Keratinocyte (primary cell): ENCODE measurements around the gene ASTN2. TPM values are rescaled to one million over a fixed set of nuclear protein-coding genes. Genes with fewer than 3 reads are reported as not detected.

ENCODE experiments used
- DNase-seq: peaks from one replicate; pipeline ENCODE4 v3.0.0-alpha.2; 2011; ENCODE audit warnings: low read depth, missing footprints, low spot score
- FAIRE-seq: peaks from 2 replicates; lab custom pipeline; 2011; peaks lifted over from hg19 to GRCh38; lab: Jason Lieb, UNC
- H2AFZ ChIP-seq: 2 replicates; pipeline ENCODE4 v1.6.0; 2012; ENCODE audit warnings: low read length, control low read depth, inconsistent platforms; ENCODE audit not compliant: control insufficient read depth
- H3K27ac ChIP-seq: 2 replicates; pipeline ENCODE4 v1.5.1; 2011; ENCODE audit warnings: low read length; ENCODE audit not compliant: control insufficient read depth, insufficient read depth
- H3K27me3 ChIP-seq: 3 replicates; pipeline ENCODE4 v1.6.0; 2011; ENCODE audit warnings: low read length; ENCODE audit not compliant: control insufficient read depth, insufficient read depth; ENCODE audit errors: extremely low read depth
- H3K36me3 ChIP-seq, 2 experiments: 2 replicates in 1 of 2; 3 replicates in 1 of 2; pipeline ENCODE4 v1.5.1; 2011; ENCODE audit warnings: low read length in 2 of 2, mild to moderate bottlenecking in 1 of 2; ENCODE audit not compliant: control insufficient read depth in 2 of 2, insufficient read depth in 2 of 2; ENCODE audit errors: extremely low read depth in 1 of 2
- H3K4me1 ChIP-seq: 3 replicates; pipeline ENCODE4 v1.5.1; 2011; ENCODE audit warnings: low read length; ENCODE audit not compliant: control insufficient read depth, insufficient read depth; ENCODE audit errors: extremely low read depth
- H3K4me2 ChIP-seq: 3 replicates; pipeline ENCODE4 v1.6.0; 2011; ENCODE audit warnings: low read depth, low read length; ENCODE audit not compliant: control insufficient read depth, insufficient read depth; ENCODE audit errors: extremely low read depth
- H3K4me3 ChIP-seq, 3 experiments: fragments of 200-600 bp in 1 of 3; sonication (generic) in 1 of 3; 2 replicates in 2 of 3; 3 replicates in 1 of 3; pipeline ENCODE4 v1.5.1; 2011 to 2016; ENCODE audit warnings: low read length in 3 of 3, mild to moderate bottlenecking in 3 of 3, control low read depth in 2 of 3, inconsistent platforms in 1 of 3, low read depth in 1 of 3, mixed read lengths in 1 of 3, mixed run types in 1 of 3, moderate library complexity in 1 of 3; ENCODE audit not compliant: control insufficient read depth in 2 of 3, insufficient read depth in 2 of 3; ENCODE audit errors: extremely low read depth in 1 of 3
- H3K79me2 ChIP-seq: 2 replicates; pipeline ENCODE4 v1.6.0; 2012; ENCODE audit warnings: low read length; ENCODE audit not compliant: control insufficient read depth, insufficient read depth
- H3K9ac ChIP-seq: 3 replicates; pipeline ENCODE4 v1.6.0; 2011; ENCODE audit warnings: low read length; ENCODE audit not compliant: control insufficient read depth, insufficient read depth; ENCODE audit errors: extremely low read depth
- H3K9me1 ChIP-seq: 3 replicates; pipeline ENCODE4 v1.6.0; 2011; ENCODE audit warnings: low read length; ENCODE audit not compliant: control insufficient read depth, insufficient read depth; ENCODE audit errors: extremely low read depth
- H3K9me3 ChIP-seq: 2 replicates; pipeline ENCODE4 v1.5.1; 2012; ENCODE audit warnings: low read depth, low read length; ENCODE audit not compliant: control insufficient read depth
- H4K20me1 ChIP-seq: 3 replicates; pipeline ENCODE4 v1.6.0; 2011; ENCODE audit warnings: low read length; ENCODE audit not compliant: control insufficient read depth, insufficient read depth; ENCODE audit errors: extremely low read depth
- CTCF ChIP-seq, 3 experiments: IDR thresholded peaks in 1 of 3; conservative IDR thresholded peaks in 1 of 3; optimal IDR thresholded peaks in 1 of 3; 2 replicates in 2 of 3; 3 replicates in 1 of 3; pipeline versions ENCODE3 to v1.5.1; 2011; ENCODE audit warnings: low read length in 3 of 3, mild to moderate bottlenecking in 3 of 3, moderate library complexity in 2 of 3, control low read depth in 1 of 3, inconsistent platforms in 1 of 3; ENCODE audit not compliant: insufficient read depth in 2 of 3; ENCODE audit errors: extremely low read depth in 1 of 3
- EZH2 ChIP-seq: IDR thresholded peaks from one replicate; pipeline ENCODE4 v1.6.1; 2012; ENCODE audit warnings: inconsistent platforms, mild to moderate bottlenecking, low read length, moderate library complexity
- dilution Hi-C: fragments of 300-500 bp; cut with MboI; formaldehyde crosslinking; loops from one replicate; pipeline ENCODE4 v1.7.0; 2020; ENCODE audit warnings: low sequenced_read_pairs; ENCODE audit not compliant: extremely low pct_ligation_motif_present
- polyA plus RNA-seq, 5 experiments: library from polyadenylated mRNA; depleted of rRNA in 3 of 5; stranded (reverse) in 3 of 5; stranded (forward) in 1 of 5; unstranded in 1 of 5; fragments of >200 nt; gene quantifications; 1 replicate in 1 of 5; 2 replicates in 3 of 5; 3 replicates in 1 of 5; pipeline versions ENCODE4 v1.2.1 to v1.2.3, GENCODE V29; 2011 to 2012; ENCODE audit warnings: missing spikeins in 2 of 5, low read depth in 1 of 5, low replicate concordance in 1 of 5

The ASTN2 gene
- polyA plus RNA-seq, 1 donor (not counting 4 experiments of a cell fraction or from before 2014, with no cell fraction given): 0.31 TPM

- Histone ChIP-seq H2AFZ (no peak overlapping the region), H3K9me1 (no peaks in the 10 kb centered on the region), H3K36me3 (no peaks in the 10 kb centered on the region), H3K79me2 (no peaks in the 10 kb centered on the region), H3K9me3 (no peaks in the 10 kb centered on the region), H3K4me2 (no peak overlapping the region), H3K9ac (no peak overlapping the region), H4K20me1 (no peaks in the 10 kb centered on the region), H3K4me1 (no peaks in the 10 kb centered on the region), H3K4me3 (no peak overlapping the region), H3K27ac (no peak overlapping the region), H3K27me3 (no peaks in the 10 kb centered on the region)
- no peak for DNase-seq
- no peak for TF ChIP-seq EZH2
- no peak for TF ChIP-seq CTCF (optimal IDR thresholded peaks at IDR 0.05 in 1 of 3, IDR thresholded peaks at IDR 0.05 in 1 of 3, conservative IDR thresholded peaks at IDR 0.05 in 1 of 3; ENCODE audit: extremely low read depth in 1 of 3, insufficient read depth in 2 of 3, low read length in 3 of 3)
- FAIRE-seq: no peak
- dilution Hi-C loops: no loop called here
Observed at GRCh38 chr9:116448431-116448830, 966.4 kb downstream of the ASTN2 start.

- FAIRE-seq: no peak
Observed at GRCh38 chr9:116447934-116448333, 966.9 kb downstream of the ASTN2 start.

GRCh38 chr9:116442528-116442927 lies 972.3 kb downstream of the ASTN2 start:
- Histone ChIP-seq H3K9ac (no peak overlapping the region), H3K4me3 (no peak overlapping the region), H3K9me3 (no peaks in the 10 kb centered on the region), H4K20me1 (no peaks in the 10 kb centered on the region), H3K9me1 (no peaks in the 10 kb centered on the region), H2AFZ (no peak overlapping the region), H3K4me1 (no peaks in the 10 kb centered on the region), H3K79me2 (no peaks in the 10 kb centered on the region), H3K27ac (no peak overlapping the region), H3K36me3 (no peaks in the 10 kb centered on the region), H3K27me3 (no peaks in the 10 kb centered on the region), H3K4me2 (no peak overlapping the region)
- DNase-seq (no peak), FAIRE-seq (no peak)
- dilution Hi-C loops: no loop called here
- TF ChIP-seq CTCF (optimal IDR thresholded peaks at IDR 0.05 in 1 of 3, IDR thresholded peaks at IDR 0.05 in 1 of 3, conservative IDR thresholded peaks at IDR 0.05 in 1 of 3; ENCODE audit: extremely low read depth in 1 of 3, insufficient read depth in 2 of 3, low read length in 3 of 3): no peak
- TF ChIP-seq EZH2: no peak

More at GRCh38 chr9:116447934-116448333, 966.9 kb downstream of the ASTN2 start:
- no peak overlapping the region for H3K27ac ChIP-seq
- no peaks in the 10 kb centered on the region for H4K20me1 ChIP-seq
- H3K27me3 ChIP-seq: no peaks in the 10 kb centered on the region
- no peaks in the 10 kb centered on the region for H3K36me3 ChIP-seq
- no peaks in the 10 kb centered on the region for H3K9me3 ChIP-seq
- H3K4me3 ChIP-seq: no peak overlapping the region
- H3K9me1 ChIP-seq: no peaks in the 10 kb centered on the region
- H2AFZ ChIP-seq: no peak overlapping the region
- H3K4me1 ChIP-seq: no peaks in the 10 kb centered on the region
- no peak overlapping the region for H3K4me2 ChIP-seq
- DNase-seq: no peak
- H3K9ac ChIP-seq: no peak overlapping the region
- no peaks in the 10 kb centered on the region for H3K79me2 ChIP-seq
- no peak for TF ChIP-seq EZH2
- dilution Hi-C loops: no loop called here
